Trophoblast cell (in vitro differentiated cells and primary cell): ENCODE results near the gene PAXX. TPM values are rescaled to one million over a fixed set of nuclear protein-coding genes. Genes with fewer than 3 reads are reported as not detected.

ENCODE experiments used
- DNase-seq, 2 donors: peaks; one replicate each; pipeline ENCODE4 v3.0.0-alpha.2; 2016
- H2AFZ ChIP-seq: 2 replicates; pipeline ENCODE4 v1.6.1; 2013; ENCODE audit warnings: low read length, moderate library complexity, mild to moderate bottlenecking; ENCODE audit not compliant: insufficient read depth, poor library complexity
- H2AK5ac ChIP-seq: 2 replicates; pipeline ENCODE4 v1.6.1; 2013; ENCODE audit warnings: mild to moderate bottlenecking, low read length
- H2BK120ac ChIP-seq: 2 replicates; pipeline ENCODE4 v1.6.1; 2013; ENCODE audit warnings: low read length, mild to moderate bottlenecking, moderate library complexity; ENCODE audit not compliant: insufficient read depth, poor library complexity
- H2BK12ac ChIP-seq: 2 replicates; pipeline ENCODE4 v1.6.1; 2013; ENCODE audit warnings: mild to moderate bottlenecking, low read length, moderate library complexity
- H2BK5ac ChIP-seq: 2 replicates; pipeline ENCODE4 v1.6.1; 2013; ENCODE audit warnings: low read length, low read depth, moderate library complexity, mild to moderate bottlenecking; ENCODE audit not compliant: poor library complexity
- H3K14ac ChIP-seq: 2 replicates; pipeline ENCODE4 v1.6.1; 2013; ENCODE audit warnings: mild to moderate bottlenecking, low read length
- H3K18ac ChIP-seq: 2 replicates; pipeline ENCODE4 v1.6.1; 2013; ENCODE audit warnings: mild to moderate bottlenecking, low read length
- H3K23ac ChIP-seq: 2 replicates; pipeline ENCODE4 v1.6.1; 2013; ENCODE audit warnings: low read length
- H3K27ac ChIP-seq: 2 replicates; pipeline ENCODE4 v1.5.1; 2013; ENCODE audit warnings: low read depth, mild to moderate bottlenecking, inconsistent platforms, low read length, moderate library complexity
- H3K27me3 ChIP-seq: 2 replicates; pipeline ENCODE4 v1.6.1; 2013; ENCODE audit warnings: inconsistent platforms, mild to moderate bottlenecking, low read length, moderate library complexity; ENCODE audit not compliant: insufficient read depth
- H3K36me3 ChIP-seq, 2 experiments: 1 replicate in 1 of 2; 2 replicates in 1 of 2; pipeline ENCODE4 v1.6.1; 2013; ENCODE audit warnings: low read length in 2 of 2, mild to moderate bottlenecking in 2 of 2, moderate library complexity in 1 of 2; ENCODE audit not compliant: insufficient read depth in 2 of 2, control insufficient read depth in 1 of 2
- H3K4ac ChIP-seq: 2 replicates; pipeline ENCODE4 v1.6.1; 2013; ENCODE audit warnings: low read depth, mild to moderate bottlenecking, low read length, moderate library complexity
- H3K4me1 ChIP-seq, 2 experiments: 1 replicate in 1 of 2; 2 replicates in 1 of 2; pipeline ENCODE4 v1.6.1; 2013; ENCODE audit warnings: low read length in 2 of 2, mild to moderate bottlenecking in 2 of 2, moderate library complexity in 1 of 2; ENCODE audit not compliant: insufficient read depth in 2 of 2, control insufficient read depth in 1 of 2
- H3K4me2 ChIP-seq: 2 replicates; pipeline ENCODE4 v1.6.1; 2013; ENCODE audit warnings: inconsistent platforms, mild to moderate bottlenecking, low read length, moderate library complexity
- H3K4me3 ChIP-seq: 2 replicates; pipeline ENCODE4 v1.5.1; 2013; ENCODE audit warnings: mild to moderate bottlenecking, low read depth, low read length, inconsistent platforms
- H3K79me1 ChIP-seq: one replicate; pipeline ENCODE4 v1.6.1; 2013; ENCODE audit warnings: low read length
- H3K79me2 ChIP-seq: 2 replicates; pipeline ENCODE4 v1.6.1; 2013; ENCODE audit warnings: low read length, mild to moderate bottlenecking; ENCODE audit not compliant: control insufficient read depth, insufficient read depth, poor library complexity
- H3K9ac ChIP-seq: 2 replicates; pipeline ENCODE4 v1.6.1; 2013; ENCODE audit warnings: mild to moderate bottlenecking, low read length
- H3K9me3 ChIP-seq: 2 replicates; pipeline ENCODE4 v1.6.1; 2013; ENCODE audit warnings: low read depth, mild to moderate bottlenecking, control low read depth, inconsistent platforms, low read length; ENCODE audit not compliant: insufficient read depth
- H4K12ac ChIP-seq: 2 replicates; pipeline ENCODE4 v1.6.1; 2013; ENCODE audit warnings: low read depth, mild to moderate bottlenecking, low read length, moderate library complexity
- H4K8ac ChIP-seq: 2 replicates; pipeline ENCODE4 v1.6.1; 2013; ENCODE audit warnings: low read depth, mild to moderate bottlenecking, low read length, moderate library complexity
- H4K91ac ChIP-seq: one replicate; pipeline ENCODE4 v1.6.1; 2013; ENCODE audit warnings: low read depth, mild to moderate bottlenecking, low read length, moderate library complexity
- WGBS: extraction: QIAGEN DNeasy Blood & Tissue Kit; methylation state at CpG from one replicate; pipeline ENCODE4 v1.1.7; 2013; ENCODE audit warnings: missing lambda C conversion rate; ENCODE audit not compliant: insufficient read length, insufficient coverage; ENCODE audit errors: extremely low coverage; 5-methylcytosine and 5-hydroxymethylcytosine counted together
- polyA plus RNA-seq: library from polyadenylated mRNA; stranded (reverse); fragments of 200-250 nt; gene quantifications from 2 replicates; pipeline ENCODE4 v1.2.3, GENCODE V29; 2013

The PAXX gene, protein sequence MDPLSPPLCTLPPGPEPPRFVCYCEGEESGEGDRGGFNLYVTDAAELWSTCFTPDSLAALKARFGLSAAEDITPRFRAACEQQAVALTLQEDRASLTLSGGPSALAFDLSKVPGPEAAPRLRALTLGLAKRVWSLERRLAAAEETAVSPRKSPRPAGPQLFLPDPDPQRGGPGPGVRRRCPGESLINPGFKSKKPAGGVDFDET
- 85.0 and 88.0 TPM in 2 replicates for polyA plus RNA-seq

DNA sequence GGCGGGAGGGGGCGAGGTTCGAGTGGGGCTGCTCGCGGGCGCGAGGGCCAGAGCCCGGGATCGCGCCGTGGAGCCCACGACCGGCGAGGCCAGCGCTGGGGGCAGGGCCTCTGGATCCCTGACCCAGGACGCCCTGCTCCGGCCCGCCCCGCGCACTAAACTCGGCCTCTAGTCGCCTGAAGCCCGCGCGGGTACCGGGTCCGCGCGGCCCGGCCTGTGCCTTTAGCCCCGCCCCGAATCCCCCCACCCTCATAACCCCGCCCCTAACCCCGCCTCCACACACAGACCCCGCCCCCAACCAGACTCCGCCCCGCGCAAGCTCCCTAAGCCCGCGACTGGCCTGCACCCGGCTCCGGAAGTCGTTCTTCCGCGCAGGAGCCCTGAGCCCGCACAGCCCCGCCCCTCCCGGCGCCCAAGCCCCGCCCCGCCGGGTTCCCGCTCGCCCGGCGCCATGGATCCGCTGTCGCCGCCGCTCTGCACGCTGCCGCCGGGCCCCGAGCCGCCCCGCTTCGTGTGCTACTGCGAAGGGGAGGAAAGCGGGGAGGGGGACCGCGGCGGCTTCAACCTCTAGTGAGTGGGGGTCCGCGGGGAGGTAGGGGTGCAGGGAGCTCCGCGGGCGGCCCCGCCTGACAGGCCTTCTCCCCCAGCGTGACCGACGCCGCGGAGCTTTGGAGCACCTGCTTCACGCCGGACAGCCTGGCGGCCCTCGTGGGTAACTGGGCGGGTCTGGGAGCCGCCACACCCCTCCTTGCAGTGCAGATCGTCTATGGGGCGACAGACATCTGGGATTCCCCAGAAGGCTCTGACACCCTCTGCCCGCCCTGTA lies at the start of gene PAXX:
Gene PAXX, plus strand, starts transcription at position 430 of the 826 bp plus-strand sequence. Its CDS starts 22 bp downstream, at position 452.
- Histone ChIP-seq H3K9ac (peak within 1 kb of the TSS; percentile 78), H3K18ac (peak within 1 kb of the TSS; percentile 83), H3K36me3 (peaks cover 15 to 21% of the 10 kb centered on the region in 2 experiments), H3K9me3 (peaks cover 3% of the 10 kb centered on the region), H3K14ac (peak within 1 kb of the TSS; percentile 86), H4K91ac (peak within 1 kb of the TSS; percentile 77), H4K8ac (peak within 1 kb of the TSS; percentile 61), H2BK12ac (no peak within 1 kb of the TSS), H3K4me1 (peaks cover 33 to 41% of the 10 kb centered on the region in 2 experiments), H3K79me1 (peaks cover 28% of the 10 kb centered on the region), H3K27me3 (no peaks in the 10 kb centered on the region), H3K4me2 (peak within 1 kb of the TSS; percentile 97), H3K79me2 (peaks cover 11% of the 10 kb centered on the region), H4K12ac (peak within 1 kb of the TSS; percentile 54), H2AFZ (peak within 1 kb of the TSS; percentile 59), H3K27ac (peak within 1 kb of the TSS; percentile 75), H3K4ac (peak within 1 kb of the TSS; percentile 8), H3K23ac (no peak within 1 kb of the TSS), H3K4me3 (peak within 1 kb of the TSS; percentile 83), H2BK120ac (peak within 1 kb of the TSS; percentile 50), H2BK5ac (peak within 1 kb of the TSS; percentile 67), H2AK5ac (peak within 1 kb of the TSS; percentile 1)
- no CpG with 5 or more reads among the region's 92 CpGs for WGBS
- peak; percentile 85 to 91 for DNase-seq

DNA sequence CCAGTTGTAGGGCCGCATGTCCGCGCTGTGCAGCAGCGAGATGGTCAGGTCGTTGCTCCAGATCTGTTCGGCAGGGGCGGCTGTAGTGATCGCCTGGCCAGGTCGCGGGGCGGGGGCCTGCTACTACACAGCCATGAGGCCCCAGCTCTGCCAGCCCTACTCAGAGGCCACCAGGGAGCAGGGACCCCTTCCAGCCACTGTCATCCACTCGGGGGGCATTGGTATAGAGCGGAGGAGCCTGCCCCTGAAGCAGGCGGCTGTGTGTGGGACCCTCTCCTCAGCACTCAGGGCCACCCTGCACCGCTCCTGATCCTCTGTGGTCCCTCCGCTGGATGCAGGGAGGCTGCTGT lies 49.4 kb upstream of the PAXX start:
- no CpG with 5 or more reads among the region's 16 CpGs for WGBS
- Histone ChIP-seq H3K27me3 (no peaks in the 10 kb centered on the region), H4K12ac (no peak overlapping the region), H3K18ac (peak overlapping the region; percentile 10), H3K27ac (peak overlapping the region; percentile 6), H3K14ac (no peak overlapping the region), H3K23ac (no peak overlapping the region), H3K4me2 (peak overlapping the region; percentile 77), H3K79me1 (peaks cover 11% of the 10 kb centered on the region), H4K91ac (peak overlapping the region; percentile 98), H3K36me3 (peaks cover 43 to 45% of the 10 kb centered on the region in 2 experiments), H4K8ac (no peak overlapping the region), H2AK5ac (no peak overlapping the region), H3K4ac (peak overlapping the region; percentile 87), H3K79me2 (peaks cover 13% of the 10 kb centered on the region), H2BK120ac (no peak overlapping the region), H3K4me3 (no peak overlapping the region), H2AFZ (no peak overlapping the region), H3K4me1 (peaks cover 8 to 14% of the 10 kb centered on the region in 2 experiments), H3K9me3 (peaks cover 4% of the 10 kb centered on the region), H2BK5ac (no peak overlapping the region), H3K9ac (no peak overlapping the region), H2BK12ac (no peak overlapping the region)
- DNase-seq, result no peak

DNA sequence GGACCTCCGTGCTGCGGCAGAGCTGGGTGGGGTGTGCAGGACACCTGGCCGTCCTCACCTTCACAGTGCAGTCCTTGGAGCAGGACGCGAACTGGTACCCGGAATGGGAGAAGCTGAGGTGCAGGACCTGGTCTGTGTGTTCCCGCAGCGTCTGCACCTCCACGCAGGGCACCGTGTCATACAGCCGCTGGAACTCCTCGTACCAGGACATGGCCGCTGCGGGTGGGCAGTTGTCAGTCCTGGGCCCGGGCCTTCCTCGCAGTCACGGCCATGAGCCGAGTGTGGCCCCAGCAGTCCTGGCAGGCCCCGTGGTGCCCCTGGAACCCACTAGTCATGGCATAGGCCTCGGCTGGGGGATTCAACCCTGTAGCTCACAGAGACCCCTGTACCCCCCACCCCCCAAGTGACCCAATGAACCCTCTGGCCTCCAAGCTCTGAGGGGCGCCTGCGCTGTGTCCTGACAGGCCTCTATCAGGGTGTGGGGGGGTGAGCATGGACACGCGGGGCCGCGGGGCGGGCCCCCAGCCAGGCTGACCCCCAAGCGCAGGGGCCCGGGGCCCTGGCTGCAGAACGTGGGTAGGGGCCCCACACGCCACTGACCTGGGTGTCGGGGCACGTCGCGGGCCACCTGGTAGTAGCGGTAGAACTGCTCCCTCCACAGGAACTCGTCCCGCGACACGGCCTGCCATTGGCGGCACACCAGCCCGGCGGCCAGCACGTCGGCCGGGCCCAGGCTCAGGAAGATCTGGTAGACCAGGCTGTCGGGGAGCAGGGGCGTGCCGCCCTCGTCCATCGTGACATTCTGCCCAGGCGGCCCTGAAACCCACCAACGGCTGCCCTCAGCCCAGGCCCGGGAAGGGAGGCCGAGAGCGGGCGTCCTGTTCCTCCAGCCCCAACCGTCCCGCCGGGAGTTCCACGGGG lies 48.7 kb upstream of the PAXX start:
- Histone ChIP-seq H3K23ac (peak overlapping the region; percentile 2), H3K14ac (peak overlapping the region; percentile 96), H3K9me3 (peaks cover 4% of the 10 kb centered on the region), H3K36me3 (peaks cover 43 to 44% of the 10 kb centered on the region in 2 experiments), H3K4me2 (peak overlapping the region; percentile 77), H3K79me1 (peaks cover 11% of the 10 kb centered on the region), H2AFZ (peak overlapping the region; percentile 79), H2BK5ac (peak overlapping the region; percentile 90), H2AK5ac (peak overlapping the region; percentile 72), H2BK12ac (no peak overlapping the region), H2BK120ac (peak overlapping the region; percentile 62), H3K9ac (peak overlapping the region; percentile 96), H3K4me1 (peaks cover 8 to 11% of the 10 kb centered on the region in 2 experiments), H3K4ac (peak overlapping the region; percentile 87), H4K8ac (peak overlapping the region; percentile 89), H3K18ac (peak overlapping the region; percentile 87), H4K12ac (peak overlapping the region; percentile 88), H4K91ac (peak overlapping the region; percentile 98), H3K27me3 (no peaks in the 10 kb centered on the region), H3K27ac (peak overlapping the region; percentile 80), H3K79me2 (peaks cover 13% of the 10 kb centered on the region), H3K4me3 (peak overlapping the region; percentile 98)
- WGBS, result no CpG with 5 or more reads among the region's 61 CpGs
- DNase-seq, result peak in 1 of 2 donors; percentile 40

DNA sequence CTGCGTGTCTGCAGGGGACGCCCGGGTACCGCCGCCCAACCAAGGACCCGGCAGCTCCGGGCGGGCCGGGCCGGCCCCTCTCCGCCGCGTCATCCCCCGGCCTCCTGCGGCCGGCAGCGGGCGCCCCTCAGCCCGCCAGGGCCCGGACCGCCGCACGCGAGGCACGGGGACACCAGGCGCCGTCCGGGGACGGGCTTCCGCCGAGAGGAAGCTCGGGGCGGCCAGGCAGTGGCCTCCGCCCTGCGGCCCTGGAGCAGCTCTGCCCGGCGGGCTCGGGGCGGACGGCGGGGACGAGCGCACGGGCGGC lies 48.1 kb upstream of the PAXX start:
- Histone ChIP-seq H3K9ac (peak overlapping the region; percentile 96), H3K4me3 (peak overlapping the region; percentile 98), H4K8ac (peak overlapping the region; percentile 89), H3K4me1 (peaks cover 9 to 12% of the 10 kb centered on the region in 2 experiments), H2BK5ac (peak overlapping the region; percentile 90), H4K12ac (peak overlapping the region; percentile 88), H3K4ac (peak overlapping the region; percentile 87), H3K14ac (peak overlapping the region; percentile 96), H3K79me1 (peaks cover 11% of the 10 kb centered on the region), H3K4me2 (peak overlapping the region; percentile 77), H3K79me2 (peaks cover 13% of the 10 kb centered on the region), H4K91ac (peak overlapping the region; percentile 98), H2BK120ac (peak overlapping the region; percentile 62), H3K18ac (peak overlapping the region; percentile 87), H2AFZ (peak overlapping the region; percentile 79), H3K9me3 (peaks cover 4% of the 10 kb centered on the region), H2BK12ac (no peak overlapping the region), H2AK5ac (peak overlapping the region; percentile 72), H3K23ac (no peak overlapping the region), H3K27ac (peak overlapping the region; percentile 80), H3K27me3 (no peaks in the 10 kb centered on the region), H3K36me3 (peaks cover 42 to 43% of the 10 kb centered on the region in 2 experiments)
- peak; percentile 19 to 49 for DNase-seq
- WGBS, result no CpG with 5 or more reads among the region's 45 CpGs
